Astrocyte of the cerebellum (primary cell): Measurements from ENCODE around the gene TNIK.
"Not testable (repeated sequence)": the region's sequence is repeated elsewhere in the genome, so short reads cannot be mapped to it uniquely, and the experiment has no call there.

Source experiments
- DNase-seq: peaks from one replicate; pipeline ENCODE4 v3.0.0-alpha.2; 2011; ENCODE audit warnings: low read depth
- H3K4me3 ChIP-seq: 2 replicates; pipeline ENCODE4 v1.5.1; 2011; ENCODE audit warnings: mild to moderate bottlenecking, low read depth, low read length, moderate library complexity
- CTCF ChIP-seq: IDR thresholded peaks from 2 replicates; pipeline ENCODE4 v1.5.1; 2012; ENCODE audit warnings: low read length, low read depth, moderate library complexity, mild to moderate bottlenecking; ENCODE audit errors: missing control alignments
- in situ Hi-C: cut with HindIII; loops from 2 replicates; pipeline ENCODE4 v1.10.0; 2017; ENCODE audit warnings: low sequenced_read_pairs

The TNIK gene

DNA sequence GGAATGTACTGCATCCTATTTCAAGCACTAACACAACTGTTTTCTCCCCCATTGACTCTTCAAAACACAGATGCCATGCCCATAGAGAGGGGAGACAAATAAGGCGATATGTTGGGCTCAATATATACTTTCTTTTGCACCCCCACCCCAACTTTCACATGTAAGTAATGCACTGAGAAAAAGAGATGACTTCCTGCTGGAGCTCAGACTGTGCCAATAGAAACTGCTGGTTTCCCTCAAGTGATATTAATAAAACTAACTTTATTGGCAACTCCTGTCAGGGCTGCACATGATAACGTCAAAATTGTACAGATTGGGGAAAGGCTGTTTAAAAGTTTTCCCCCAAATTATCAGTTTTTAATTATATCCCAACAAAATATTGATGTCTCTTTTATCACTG, 163.0 kb downstream of the TNIK start:
- in situ Hi-C loops: no loop called here
- no peak for DNase-seq
- H3K4me3 ChIP-seq: no peak overlapping the region
- no peak for TF ChIP-seq CTCF

DNA sequence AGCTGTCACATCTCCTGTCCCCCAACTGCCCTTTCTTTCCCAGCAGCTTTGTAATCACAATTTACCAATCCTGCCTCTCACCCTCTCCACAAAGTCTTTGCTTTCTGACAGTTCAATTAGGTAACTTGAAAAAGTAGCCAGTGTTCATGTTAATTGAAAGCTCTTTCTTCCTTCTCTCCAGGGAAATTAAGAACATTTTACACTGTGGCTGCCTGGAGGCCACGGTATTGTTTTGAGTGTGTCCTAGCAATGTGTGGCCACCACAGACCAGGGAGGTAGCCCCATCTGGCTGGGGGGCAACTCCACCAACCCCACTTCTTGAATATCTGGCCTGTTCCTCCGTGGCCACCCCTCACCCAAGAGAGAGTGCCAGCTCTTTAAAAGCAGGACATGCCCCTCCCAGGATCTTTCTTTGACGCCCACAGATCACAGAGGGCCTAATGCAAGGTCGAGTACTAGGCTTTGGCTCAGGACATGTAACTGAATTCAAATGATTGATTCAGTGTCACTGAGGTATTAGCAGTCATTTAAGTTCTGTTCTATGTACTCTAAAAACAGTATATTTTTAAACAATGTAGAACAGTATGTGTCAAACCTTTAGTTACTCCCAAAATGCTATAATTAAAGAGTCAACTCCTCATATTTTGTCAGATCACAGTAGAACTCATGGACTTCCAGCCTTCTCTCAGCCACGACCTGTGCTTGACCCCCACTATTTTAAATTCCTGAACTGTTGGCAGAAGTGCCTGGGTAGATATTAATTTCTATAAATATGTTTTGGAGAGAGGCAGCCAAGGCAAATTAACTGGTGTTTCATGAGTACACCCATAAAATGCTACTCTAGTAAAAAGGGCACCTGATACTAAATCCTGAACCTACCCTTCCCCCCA, 164.5 kb downstream of the TNIK start:
- in situ Hi-C loops: no loop called here
- no peak overlapping the region for H3K4me3 ChIP-seq
- DNase-seq: no peak
- no peak for TF ChIP-seq CTCF

DNA sequence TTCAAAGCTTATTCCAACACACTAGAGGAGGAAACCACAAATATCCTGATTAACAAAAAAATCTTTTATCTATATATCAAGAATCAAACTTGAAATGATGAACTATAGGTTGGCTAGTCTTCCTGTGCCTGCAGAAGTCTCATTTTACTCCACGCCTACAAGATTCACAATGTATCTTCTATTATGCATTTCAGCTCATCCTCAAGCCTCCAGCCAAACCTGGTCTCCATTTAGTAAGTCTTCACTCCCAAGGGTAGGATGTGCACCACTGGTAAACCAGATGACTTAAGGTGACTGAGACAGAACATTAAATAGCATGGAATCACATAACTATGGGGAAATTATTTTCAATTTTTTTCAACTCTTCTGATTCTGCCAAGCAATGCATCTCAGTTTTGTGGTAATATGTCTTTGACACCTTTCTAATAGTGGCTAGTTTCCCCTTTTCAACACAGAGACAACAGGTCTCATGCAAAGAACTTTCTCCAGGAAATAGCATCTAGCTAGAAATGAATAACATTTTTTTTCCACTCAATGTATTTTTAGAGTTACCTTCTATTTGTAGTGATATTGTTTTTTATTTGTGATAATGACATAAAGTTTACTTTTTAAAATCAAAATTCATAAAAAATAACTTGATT, 166.9 kb downstream of the TNIK start:
- no peak for DNase-seq
- no peak overlapping the region for H3K4me3 ChIP-seq
- no peak for TF ChIP-seq CTCF
- in situ Hi-C loops: no loop called here

DNA sequence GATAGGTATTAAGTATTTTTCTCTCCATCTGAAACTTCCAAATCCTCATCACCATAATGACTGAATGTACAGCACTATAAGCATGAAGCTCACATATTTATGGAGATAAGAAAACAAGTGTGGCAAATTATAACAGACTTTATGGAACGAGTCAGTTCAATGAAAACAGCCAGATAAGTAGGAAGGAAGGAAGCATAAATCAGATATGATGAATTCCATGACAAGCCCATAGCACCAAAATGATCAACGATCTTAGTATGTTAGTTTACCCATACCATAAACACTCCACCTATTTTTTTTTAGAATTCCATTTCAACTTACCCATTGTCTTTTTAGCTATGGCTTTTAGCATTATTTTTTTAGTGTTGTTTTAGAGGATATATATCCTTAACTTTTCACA, 169.5 kb downstream of the TNIK start:
- DNase-seq: no peak
- no peak for TF ChIP-seq CTCF
- in situ Hi-C loops: no loop called here

GRCh38 chr3:171289291-171289690, 170.9 kb downstream of the TNIK start:
- no peak overlapping the region for H3K4me3 ChIP-seq
- DNase-seq: no peak
- in situ Hi-C loops: no loop called here
- no peak for TF ChIP-seq CTCF

More for the DNA sequence above, 169.5 kb downstream of the TNIK start:
- no peak overlapping the region for H3K4me3 ChIP-seq

GRCh38 chr3:171287761-171288160, 172.4 kb downstream of the TNIK start:
- DNase-seq, in situ Hi-C loops, H3K4me3 ChIP-seq: not testable (repeated sequence)
